OCI-LY7 (cell line): Measurements from ENCODE around the gene PWWP3B.

Source experiments
- CTCF ChIP-seq: fragments of 200-600 bp; sonication (generic); conservative IDR thresholded peaks from 2 replicates; pipeline ENCODE4 v1.5.1; 2014; ENCODE audit warnings: mild to moderate bottlenecking, antibody characterized with exemption, low read length, moderate library complexity, mixed read lengths
- EZH2phosphoT487 ChIP-seq: fragments of 200-600 bp; sonication (generic); IDR thresholded peaks from 2 replicates; pipeline ENCODE4 v1.6.1; 2018; ENCODE audit warnings: low read depth, borderline replicate concordance, mild to moderate bottlenecking, mixed run types, antibody characterized with exemption, low read length, moderate library complexity, mixed read lengths

- TF ChIP-seq CTCF: no peak
- no peak for TF ChIP-seq EZH2phosphoT487
These were observed 33.5 kb downstream of the PWWP3B start for GRCh38 chrX:106201502-106202178.
